A673 (cell line): Measurements from ENCODE around the gene SLCO6A1.

Experiments used
- EZH2 ChIP-seq: fragments of 200-600 bp; sonication (generic); IDR thresholded peaks from 2 replicates; pipeline ENCODE4 v1.6.1; 2017; ENCODE audit warnings: borderline replicate concordance, low read depth, mild to moderate bottlenecking, mixed read lengths, antibody characterized with exemption, low read length; ENCODE audit not compliant: poor library complexity, severe bottlenecking
- TF ChIP-seq, protein P1 (sequence below): fragments of 300-800, 200-600 bp; sonication (generic); conservative IDR thresholded peaks from 2 replicates; pipeline ENCODE4 v1.5.1; 2017; ENCODE audit warnings: low read depth, mild to moderate bottlenecking, antibody characterized with exemption, low read length, moderate library complexity, mixed read lengths

DNA sequence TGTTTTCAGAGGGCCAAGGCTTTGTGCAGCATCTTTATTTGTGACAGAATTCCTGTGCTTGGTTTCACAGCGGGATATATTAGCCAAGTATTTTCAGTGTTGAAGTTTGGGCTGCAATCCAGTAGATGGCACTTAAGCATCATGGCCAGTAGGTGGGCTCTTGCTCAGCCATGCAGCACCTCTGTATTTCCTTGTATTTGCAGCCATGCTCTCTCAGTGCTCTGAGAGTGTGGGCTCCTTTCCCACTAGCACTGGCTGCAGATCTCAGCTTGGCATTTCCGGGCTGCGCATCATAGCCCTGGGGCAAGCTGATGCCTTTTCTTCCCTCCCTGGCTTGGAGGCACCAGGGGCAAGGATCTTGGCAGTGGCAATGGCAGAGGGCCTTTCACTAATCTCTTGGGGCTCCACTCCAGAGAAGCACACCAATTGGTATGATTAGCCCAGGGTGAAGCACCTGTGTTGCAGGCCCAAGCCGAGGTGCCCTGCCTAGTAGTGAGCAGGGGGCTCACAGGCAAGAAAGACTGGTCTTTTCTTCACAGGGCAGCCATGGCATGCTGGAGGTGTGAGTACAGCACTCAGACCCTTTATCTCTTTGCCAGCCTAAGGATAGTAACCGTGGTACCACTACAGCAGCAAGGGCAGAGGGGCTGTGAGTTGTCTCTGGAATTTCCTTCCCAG is 48.3 kb downstream of the SLCO6A1 start:
- TF ChIP-seq, protein P1, sequence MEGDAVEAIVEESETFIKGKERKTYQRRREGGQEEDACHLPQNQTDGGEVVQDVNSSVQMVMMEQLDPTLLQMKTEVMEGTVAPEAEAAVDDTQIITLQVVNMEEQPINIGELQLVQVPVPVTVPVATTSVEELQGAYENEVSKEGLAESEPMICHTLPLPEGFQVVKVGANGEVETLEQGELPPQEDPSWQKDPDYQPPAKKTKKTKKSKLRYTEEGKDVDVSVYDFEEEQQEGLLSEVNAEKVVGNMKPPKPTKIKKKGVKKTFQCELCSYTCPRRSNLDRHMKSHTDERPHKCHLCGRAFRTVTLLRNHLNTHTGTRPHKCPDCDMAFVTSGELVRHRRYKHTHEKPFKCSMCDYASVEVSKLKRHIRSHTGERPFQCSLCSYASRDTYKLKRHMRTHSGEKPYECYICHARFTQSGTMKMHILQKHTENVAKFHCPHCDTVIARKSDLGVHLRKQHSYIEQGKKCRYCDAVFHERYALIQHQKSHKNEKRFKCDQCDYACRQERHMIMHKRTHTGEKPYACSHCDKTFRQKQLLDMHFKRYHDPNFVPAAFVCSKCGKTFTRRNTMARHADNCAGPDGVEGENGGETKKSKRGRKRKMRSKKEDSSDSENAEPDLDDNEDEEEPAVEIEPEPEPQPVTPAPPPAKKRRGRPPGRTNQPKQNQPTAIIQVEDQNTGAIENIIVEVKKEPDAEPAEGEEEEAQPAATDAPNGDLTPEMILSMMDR = peak; percentile 41; the same call in 1 of the 2 replicates
- no peak for TF ChIP-seq EZH2
